OCI-LY1 (cell line): ENCODE results near the gene MT1X.

Experiments used
- EZH2 ChIP-seq: fragments of 200-600 bp; sonication (generic), shearing (Covaris generic); IDR thresholded peaks from 2 replicates; pipeline ENCODE4 v1.8.0; 2017; ENCODE audit warnings: borderline replicate concordance, mixed run types, mild to moderate bottlenecking, antibody characterized with exemption, low read length, moderate library complexity, mixed read lengths
- TF ChIP-seq, protein P1 (sequence below): fragments of 200-600 bp; sonication (generic), shearing (Covaris generic); IDR thresholded peaks from 2 replicates; pipeline ENCODE4 v1.5.1; 2017; ENCODE audit warnings: mild to moderate bottlenecking, antibody characterized with exemption, low read length, moderate library complexity, mixed read lengths

DNA sequence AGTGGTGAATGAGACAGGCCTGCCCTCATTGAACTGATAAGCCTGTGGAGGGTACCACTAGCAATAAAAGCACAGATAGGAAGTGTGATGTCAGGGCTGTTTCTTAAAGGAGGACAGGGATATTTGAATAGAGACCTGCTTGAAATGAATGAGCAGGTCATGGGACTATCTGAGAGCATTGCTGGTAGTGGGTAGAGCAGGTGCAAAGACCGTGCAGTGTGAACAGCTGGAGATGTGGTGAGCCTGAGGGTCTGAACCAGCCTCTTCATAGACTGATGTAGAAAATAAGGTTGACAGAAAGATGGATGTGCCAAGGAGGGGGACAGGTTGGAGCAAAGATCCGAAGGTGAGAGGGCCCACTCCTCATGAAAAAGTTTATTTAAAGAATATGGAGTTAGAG is 50.1 kb downstream of the MT1X start:
- TF ChIP-seq EZH2: no peak
- TF ChIP-seq, protein P1, sequence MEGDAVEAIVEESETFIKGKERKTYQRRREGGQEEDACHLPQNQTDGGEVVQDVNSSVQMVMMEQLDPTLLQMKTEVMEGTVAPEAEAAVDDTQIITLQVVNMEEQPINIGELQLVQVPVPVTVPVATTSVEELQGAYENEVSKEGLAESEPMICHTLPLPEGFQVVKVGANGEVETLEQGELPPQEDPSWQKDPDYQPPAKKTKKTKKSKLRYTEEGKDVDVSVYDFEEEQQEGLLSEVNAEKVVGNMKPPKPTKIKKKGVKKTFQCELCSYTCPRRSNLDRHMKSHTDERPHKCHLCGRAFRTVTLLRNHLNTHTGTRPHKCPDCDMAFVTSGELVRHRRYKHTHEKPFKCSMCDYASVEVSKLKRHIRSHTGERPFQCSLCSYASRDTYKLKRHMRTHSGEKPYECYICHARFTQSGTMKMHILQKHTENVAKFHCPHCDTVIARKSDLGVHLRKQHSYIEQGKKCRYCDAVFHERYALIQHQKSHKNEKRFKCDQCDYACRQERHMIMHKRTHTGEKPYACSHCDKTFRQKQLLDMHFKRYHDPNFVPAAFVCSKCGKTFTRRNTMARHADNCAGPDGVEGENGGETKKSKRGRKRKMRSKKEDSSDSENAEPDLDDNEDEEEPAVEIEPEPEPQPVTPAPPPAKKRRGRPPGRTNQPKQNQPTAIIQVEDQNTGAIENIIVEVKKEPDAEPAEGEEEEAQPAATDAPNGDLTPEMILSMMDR: no peak
